ENCODE data around the gene OS9.
"Not testable (repeated sequence)": the region's sequence is repeated elsewhere in the genome, so short reads cannot be mapped to it uniquely, and the experiment has no call there.

Gene OS9, protein sequence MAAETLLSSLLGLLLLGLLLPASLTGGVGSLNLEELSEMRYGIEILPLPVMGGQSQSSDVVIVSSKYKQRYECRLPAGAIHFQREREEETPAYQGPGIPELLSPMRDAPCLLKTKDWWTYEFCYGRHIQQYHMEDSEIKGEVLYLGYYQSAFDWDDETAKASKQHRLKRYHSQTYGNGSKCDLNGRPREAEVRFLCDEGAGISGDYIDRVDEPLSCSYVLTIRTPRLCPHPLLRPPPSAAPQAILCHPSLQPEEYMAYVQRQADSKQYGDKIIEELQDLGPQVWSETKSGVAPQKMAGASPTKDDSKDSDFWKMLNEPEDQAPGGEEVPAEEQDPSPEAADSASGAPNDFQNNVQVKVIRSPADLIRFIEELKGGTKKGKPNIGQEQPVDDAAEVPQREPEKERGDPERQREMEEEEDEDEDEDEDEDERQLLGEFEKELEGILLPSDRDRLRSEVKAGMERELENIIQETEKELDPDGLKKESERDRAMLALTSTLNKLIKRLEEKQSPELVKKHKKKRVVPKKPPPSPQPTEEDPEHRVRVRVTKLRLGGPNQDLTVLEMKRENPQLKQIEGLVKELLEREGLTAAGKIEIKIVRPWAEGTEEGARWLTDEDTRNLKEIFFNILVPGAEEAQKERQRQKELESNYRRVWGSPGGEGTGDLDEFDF

GRCh38 chr12:57693659-57694458 is at the start of gene OS9:
Gene OS9, plus strand, starts transcription at chr12:57694132. Its CDS starts 30 bp downstream, at chr12:57694162.
- peak; percentile 85 to 95 (median 92) for DNase-seq (ENCODE audit: low read depth in 3 of 3)

GRCh38 chr12:57645990-57646658 is 47.8 kb upstream of the OS9 start:
- DNase-seq (ENCODE audit: low read depth in 3 of 3) = not testable (repeated sequence)

- DNase-seq (ENCODE audit: low read depth in 3 of 3) = not testable (repeated sequence)
Measured at GRCh38 chr12:57646659-57647049, 47.3 kb upstream of the OS9 start.

DNA sequence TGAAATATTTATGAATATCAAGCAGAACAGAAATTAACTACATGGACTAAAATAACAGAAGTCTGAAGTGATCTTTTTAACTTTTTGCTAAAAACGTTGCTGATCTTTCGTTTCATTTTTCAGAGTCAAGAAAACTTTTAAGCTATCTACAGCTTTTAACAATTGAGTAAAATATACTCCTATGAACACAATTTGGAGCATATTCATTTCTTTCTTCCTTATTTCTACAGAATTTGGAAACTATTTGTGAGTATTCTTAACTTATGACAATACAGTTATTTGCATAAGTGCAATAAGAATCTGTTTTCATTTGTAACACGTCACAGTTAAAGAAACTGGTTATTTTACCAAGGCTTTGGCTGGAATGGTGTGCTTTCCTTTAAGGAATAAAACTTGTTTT is 39.9 kb upstream of the OS9 start:
- no peak for DNase-seq (ENCODE audit: low read depth in 3 of 3)

GRCh38 chr12:57655541-57656240 is 38.2 kb upstream of the OS9 start:
- no peak for DNase-seq (ENCODE audit: low read depth in 3 of 3)

- DNase-seq (ENCODE audit: low read depth in 3 of 3) = not testable (repeated sequence)
Measured at GRCh38 chr12:57656408-57656807, 37.5 kb upstream of the OS9 start.

- no peak for DNase-seq (ENCODE audit: low read depth in 3 of 3)
Measured at GRCh38 chr12:57657744-57658143, 36.2 kb upstream of the OS9 start.

DNA sequence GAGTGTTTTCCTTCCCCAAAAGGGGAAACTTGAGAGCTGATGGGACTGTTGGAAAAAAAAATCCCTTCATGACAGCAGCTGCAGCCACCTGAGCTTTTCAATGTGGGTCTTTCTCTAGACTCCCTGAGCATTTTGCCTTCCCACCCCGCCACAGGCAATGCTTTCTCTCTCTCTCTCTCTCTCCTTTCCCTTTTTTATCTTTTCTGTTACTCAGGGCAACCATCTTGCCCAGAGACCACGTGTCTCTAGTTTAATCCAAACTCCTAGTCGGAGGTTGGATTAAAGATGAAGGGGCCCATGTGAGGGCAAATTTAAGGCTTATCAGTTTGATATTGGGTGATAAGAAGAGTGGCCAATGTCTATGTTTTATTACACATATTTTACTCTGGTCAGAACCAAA is 35.0 kb upstream of the OS9 start:
- no peak for DNase-seq (ENCODE audit: low read depth in 3 of 3)

DNA sequence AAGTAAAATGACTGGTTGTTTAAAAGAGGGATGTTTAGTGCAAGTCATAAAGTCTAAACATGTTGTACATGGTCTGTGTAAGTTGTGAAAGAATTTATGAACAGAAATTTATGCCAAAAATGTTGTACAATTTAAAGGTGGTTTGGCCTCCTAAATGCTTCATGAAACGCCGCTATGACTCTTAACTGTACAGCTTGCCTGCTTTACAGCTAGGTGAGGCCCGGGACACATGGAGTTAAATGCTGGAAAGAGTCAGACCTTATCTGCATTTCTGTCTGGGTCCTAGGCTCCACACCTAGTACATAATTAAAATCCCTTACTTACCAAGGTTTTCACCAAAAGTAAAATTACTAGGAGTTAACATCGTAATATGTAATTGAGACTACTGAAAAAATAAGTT is 32.6 kb upstream of the OS9 start:
- no peak for DNase-seq (ENCODE audit: low read depth in 3 of 3)

DNA sequence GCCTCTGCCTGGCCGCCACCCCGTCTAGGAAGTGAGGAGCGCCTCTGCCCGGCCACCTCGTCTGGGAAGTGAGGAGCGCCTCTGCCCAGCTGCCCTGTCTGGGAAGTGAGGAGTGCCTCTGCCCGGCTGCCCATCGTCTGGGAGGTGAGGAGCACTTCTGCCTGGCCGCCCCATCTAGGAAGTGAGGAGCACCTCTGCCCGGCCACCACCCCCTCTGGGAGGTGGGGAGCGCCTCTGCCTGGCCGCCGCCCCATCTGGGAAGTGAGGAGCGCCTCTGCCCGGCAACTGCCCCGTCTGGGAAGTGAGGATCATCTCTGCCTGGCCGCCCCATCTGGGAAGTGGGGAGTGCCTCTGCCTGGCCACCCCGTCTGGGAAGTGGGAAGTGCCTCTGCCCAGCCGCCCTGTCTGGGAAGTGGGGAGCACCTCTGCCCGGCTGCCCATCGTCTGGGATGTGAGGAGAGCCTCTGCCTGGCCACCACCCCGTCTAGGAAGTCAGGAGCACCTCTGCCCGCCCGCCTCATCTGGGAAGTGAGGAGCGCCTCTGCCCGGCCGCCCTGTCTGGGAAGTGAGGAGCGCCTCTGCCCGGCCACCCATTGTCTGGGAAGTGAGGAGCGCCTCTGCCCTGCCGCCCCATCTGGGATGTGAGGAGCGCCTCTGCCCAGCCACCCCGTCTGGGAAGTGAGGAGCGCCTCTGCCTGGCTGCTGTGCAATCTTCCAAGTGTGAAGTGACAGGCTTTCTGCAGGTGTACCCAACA is 28.7 kb upstream of the OS9 start:
- DNase-seq (ENCODE audit: low read depth in 3 of 3) = not testable (repeated sequence)

DNA sequence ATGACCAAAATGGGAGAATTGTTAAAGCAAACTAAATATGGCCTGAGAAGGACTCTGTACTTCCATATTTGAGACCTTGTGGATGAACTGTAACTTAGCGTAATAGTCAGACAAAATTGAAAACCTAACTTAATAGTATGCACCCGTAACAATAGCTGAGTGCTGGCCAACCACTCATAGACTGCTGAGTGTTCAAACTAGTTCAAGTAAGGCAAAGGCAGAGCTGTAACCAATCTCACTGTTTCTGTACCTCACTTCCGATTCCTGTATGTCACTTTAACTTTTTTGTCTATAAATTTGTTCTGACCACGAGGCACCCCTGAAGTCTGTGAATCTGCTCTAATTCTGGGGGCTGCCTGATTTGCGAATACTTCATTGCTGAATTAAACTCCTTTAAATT is 27.0 kb upstream of the OS9 start:
- DNase-seq (ENCODE audit: low read depth in 3 of 3) = no peak

- DNase-seq (ENCODE audit: low read depth in 3 of 3) = not testable (repeated sequence)
Measured at GRCh38 chr12:57669691-57670090, 24.2 kb upstream of the OS9 start.

DNA sequence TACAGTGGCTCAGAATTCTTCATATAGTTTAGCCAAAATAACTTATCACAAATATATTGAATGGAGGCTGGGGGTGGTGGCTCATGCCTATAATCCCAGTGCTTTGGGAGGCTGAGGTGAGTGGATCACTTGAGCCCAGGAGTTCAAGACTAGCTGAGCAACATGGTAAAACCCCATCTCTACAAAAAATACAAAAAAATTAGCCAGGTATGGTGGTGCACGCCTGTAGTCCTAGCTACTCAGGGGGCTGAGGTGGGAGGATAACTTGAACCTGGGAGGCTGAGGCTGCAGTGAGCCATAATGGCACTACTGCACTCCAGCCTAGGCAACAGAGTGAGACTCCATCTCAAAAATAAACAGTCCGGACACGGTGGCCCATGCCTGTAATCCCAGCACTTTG is 22.1 kb upstream of the OS9 start:
- DNase-seq (ENCODE audit: low read depth in 3 of 3) = not testable (repeated sequence)

GRCh38 chr12:57672801-57673200 is 21.1 kb upstream of the OS9 start:
- no peak for DNase-seq (ENCODE audit: low read depth in 3 of 3)

- DNase-seq (ENCODE audit: low read depth in 3 of 3) = no peak
Measured at GRCh38 chr12:57674691-57675090, 19.2 kb upstream of the OS9 start.

DNA sequence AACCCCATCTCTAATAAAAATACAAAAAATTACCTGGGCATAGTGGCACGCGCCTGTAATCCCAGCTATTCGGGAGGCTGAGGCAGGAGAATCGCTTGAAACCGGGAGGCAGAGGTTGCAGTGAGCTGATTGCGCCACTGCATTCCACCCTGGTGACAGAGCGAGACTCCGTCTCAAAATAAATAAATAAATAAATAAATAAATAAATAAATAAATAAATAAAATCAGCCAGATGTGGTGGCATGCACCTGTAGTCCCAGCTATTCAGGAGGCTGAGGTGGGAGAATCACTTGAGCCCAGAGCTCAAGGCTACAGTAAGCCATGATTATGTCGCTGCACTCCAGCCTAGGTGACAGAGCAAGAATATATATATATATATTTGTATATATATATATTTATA is 16.0 kb upstream of the OS9 start:
- not testable (repeated sequence) for DNase-seq (ENCODE audit: low read depth in 3 of 3)

DNA sequence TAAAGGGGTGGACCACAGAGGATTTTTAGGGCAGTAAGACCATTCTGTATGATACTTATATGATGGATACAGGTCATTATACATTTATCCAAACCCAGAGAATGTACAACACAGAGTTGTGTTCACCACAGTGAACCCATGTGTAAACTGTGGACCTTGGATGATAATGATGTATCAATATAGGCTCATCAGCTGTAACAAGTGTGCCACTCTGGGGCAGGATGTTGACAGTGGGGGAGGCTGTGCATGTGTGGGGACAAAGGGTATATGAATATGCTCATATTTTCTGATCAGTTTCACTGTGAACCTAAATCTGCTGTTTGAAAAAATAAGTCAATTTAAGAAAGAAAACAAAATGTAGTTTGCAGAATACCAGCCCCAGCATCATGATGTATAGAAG is 14.2 kb upstream of the OS9 start:
- no peak for DNase-seq (ENCODE audit: low read depth in 3 of 3)

DNA sequence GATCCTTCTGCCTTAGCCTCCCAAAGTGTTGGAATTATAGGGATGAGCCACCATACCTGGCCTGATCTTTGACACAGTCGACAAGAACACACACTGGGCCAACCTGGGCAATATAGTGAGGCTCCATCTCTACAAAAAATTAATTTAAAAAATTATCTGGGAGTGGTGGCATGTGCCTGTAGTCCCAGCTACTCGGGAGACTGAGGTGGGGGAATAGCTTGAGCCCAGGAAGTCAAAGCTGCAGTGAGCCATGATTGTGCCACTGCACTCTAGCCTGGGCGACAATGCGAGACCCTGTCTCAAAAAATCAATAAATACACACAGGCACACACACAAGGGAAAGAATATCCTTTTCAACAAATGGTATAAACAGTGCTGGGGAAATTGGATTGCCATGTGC is 6.1 kb upstream of the OS9 start:
- no peak for DNase-seq (ENCODE audit: low read depth in 3 of 3)

DNA sequence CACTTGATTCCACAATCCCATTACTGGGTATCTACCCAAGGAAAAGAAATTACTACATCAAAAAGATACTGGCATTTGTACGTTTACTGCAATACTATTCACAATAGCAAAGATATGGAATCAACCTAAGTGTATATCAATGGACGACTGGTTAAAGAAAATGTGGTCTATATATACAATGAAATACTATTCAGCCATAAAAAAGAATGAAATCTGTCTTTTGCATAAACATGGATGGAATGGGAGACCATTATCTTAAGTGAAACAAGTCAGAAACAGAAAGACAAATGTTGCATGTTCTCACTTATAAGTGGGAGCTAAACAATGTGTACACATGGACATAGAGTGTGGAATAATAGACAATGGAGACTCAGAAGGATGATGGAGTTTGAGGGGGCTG is 5.0 kb upstream of the OS9 start:
- DNase-seq (ENCODE audit: low read depth in 3 of 3) = no peak

DNA sequence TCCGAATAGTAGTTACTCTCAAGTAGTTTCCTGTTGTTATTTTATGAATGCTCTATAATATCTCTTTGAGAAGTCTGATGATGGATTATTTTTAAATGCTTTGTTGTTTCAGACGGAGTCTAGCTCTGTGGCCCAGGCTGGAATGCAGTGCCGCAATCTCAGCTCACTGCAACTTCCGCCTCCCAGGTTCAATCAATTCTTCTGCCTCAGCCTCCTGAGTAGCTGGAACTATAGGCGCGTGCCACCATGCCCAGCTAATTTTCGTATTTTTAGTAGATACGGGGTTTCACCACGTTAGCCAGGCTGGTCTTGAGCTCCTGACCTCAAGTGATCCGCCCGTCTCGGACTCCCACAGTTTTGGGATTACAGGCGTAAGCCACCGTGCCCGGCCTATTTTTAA is 1.4 kb upstream of the OS9 start:
- DNase-seq (ENCODE audit: low read depth in 3 of 3) = no peak

DNA sequence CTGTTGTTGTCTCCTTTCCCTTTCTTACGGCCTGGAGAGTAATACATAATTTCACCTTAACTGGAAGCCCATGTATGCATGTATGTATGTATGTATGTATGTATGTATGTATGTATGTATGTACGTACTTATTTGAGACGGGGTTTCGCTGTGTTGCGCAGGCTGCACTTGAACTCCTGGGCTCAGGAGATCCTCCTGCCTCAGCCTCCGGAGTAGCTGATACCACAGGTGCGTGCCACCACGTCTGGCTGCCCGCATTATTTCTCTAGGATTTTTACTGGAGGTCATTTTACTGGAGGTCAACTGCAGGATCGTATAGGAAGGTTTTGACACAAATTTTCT is 644 bp upstream of the OS9 start:
- peak in 1 of 3 experiments; percentile 5 for DNase-seq (ENCODE audit: low read depth in 3 of 3)

Data from stimulated activated CD4-positive, alpha-beta T cell treated with anti-CD3 and anti-CD28 coated beads, TNF-alpha, amount 100 ng/mL, for 24 hours (primary cell).